ENCODE data around the gene PODXL2. TPM values are rescaled to one million over a fixed set of nuclear protein-coding genes. Genes with fewer than 3 reads are reported as not detected.
A peak's percentile ranks its signal among the peaks of the same experiment; 100 is the strongest.

The PODXL2 gene
- total RNA-seq, 2 donors from 2014 or later, result 12.1 to 19.0 TPM

DNA sequence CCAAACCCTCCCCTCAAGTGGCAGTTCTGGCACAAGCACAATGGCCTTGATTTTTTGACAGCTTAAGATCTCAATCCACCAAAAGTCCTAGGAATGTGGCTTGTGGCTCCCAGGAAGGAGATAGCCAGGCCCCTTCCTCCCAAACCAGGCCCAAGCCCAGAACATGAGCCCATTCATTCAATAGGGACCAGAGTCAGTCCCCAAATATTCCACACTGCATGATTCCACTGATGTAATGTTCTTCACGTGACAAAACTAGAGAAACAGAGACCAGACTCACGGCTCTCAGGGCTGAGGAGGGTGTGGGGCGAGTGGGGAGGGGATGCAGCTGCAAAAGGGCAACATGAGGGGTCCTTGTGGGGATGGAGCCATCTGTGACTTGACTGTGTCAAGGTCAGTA is 69.3 kb downstream of the PODXL2 start:
- Histone ChIP-seq H3K9me3 (no peaks in the 10 kb centered on the region), H3K36me3 (no peaks in the 10 kb centered on the region), H3K9ac (ENCODE audit: low read depth in 2 of 2, low read length in 2 of 2) (peak overlapping the region; percentile 28 to 42), H3K4me1 (peaks cover 7% of the 10 kb centered on the region), H3K4me3 (no peak overlapping the region), H3K27me3 (no peaks in the 10 kb centered on the region), H3K27ac (peak overlapping the region; percentile 70)
- no peak for DNase-seq
- intact Hi-C loops (cut with DNase I), result no loop called here
- TF ChIP-seq CTCF (IDR thresholded peaks at IDR 0.05), result no peak

DNA sequence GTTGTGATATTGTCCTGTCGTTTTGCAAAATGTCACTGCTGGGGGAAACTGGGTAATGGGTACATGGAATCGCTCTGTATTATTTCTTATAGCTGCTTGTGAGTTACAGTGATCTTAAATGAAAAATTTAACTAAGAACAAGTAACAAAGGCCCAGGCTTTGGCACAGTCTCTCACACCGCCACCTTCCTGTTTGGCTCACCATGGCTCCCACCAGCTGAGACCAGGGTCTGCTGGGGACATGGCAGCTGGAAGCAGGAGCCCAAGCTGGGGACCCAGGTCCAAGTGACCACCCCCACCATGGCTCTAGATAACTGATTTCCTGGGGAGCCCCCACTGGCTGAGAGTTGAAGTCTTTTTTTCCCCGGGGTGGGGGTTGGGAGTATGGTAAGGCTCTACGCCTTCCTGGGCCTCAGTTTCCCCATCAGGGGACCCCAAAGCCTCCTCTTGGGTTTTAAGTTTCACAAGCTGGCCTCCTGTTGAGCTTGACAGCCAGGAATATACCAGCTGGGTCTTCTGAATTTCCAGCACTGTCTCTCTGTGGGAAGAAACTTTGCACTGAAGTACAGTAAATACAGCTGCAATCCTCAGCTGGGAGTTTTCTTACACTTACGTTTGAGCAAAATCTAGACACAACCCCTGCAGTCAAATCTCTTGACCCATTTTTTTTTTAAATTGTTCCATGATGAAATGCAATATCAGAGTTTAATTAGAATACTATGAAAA is 69.9 kb downstream of the PODXL2 start:
- Histone ChIP-seq H3K4me1 (peaks cover 7% of the 10 kb centered on the region), H3K27ac (peak overlapping the region; percentile 70), H3K9me3 (no peaks in the 10 kb centered on the region), H3K27me3 (no peaks in the 10 kb centered on the region), H3K36me3 (no peaks in the 10 kb centered on the region), H3K4me3 (no peak overlapping the region), H3K9ac (ENCODE audit: low read depth in 2 of 2, low read length in 2 of 2) (peak overlapping the region in 1 of 2 donors; percentile 29)
- intact Hi-C loops (cut with DNase I), result no loop called here
- TF ChIP-seq CTCF (IDR thresholded peaks at IDR 0.05), result no peak
- DNase-seq, result no peak

DNA sequence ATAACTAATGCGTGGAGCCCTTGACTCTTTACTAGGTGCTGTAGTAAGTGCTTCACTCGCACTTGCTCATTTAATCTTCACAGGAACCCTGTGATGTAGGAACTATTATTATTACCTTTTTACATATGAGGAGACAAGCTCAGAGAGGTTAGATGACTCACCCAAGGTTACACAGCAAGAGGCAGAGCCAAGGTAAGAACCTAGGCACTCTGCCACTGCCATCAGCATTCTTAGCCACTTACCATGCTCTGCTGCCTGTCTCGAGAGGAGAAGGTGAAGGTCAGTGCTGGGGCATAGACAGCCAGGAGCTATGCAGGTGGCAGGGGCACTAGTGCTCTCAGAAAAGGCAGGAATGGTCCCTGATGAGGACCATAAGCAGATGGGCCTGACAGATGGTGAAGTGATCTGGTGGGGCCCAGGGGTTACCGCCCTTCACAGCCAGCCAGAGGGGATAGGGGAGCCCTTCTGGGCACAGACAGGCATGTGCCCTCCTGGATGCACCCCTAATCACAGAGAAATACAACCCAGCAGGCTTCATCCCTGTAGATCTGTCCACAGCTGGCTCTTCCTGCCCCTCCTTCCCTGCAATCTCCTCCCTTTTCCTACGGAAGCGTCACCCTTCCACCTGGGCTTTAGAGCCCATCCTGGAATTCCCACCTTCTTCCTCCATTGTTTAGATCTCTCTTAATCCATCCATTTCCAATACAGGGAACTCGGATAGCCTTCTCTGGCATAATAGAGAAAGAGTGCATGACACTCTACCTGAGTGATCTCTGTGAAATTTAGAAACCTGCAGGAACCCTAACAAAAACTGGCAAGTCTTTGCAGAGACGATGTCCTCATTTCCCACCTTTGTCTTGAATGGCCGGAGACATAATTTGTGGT is 70.7 kb downstream of the PODXL2 start:
- Histone ChIP-seq H3K9me3 (no peaks in the 10 kb centered on the region), H3K27me3 (no peaks in the 10 kb centered on the region), H3K9ac (ENCODE audit: low read depth in 2 of 2, low read length in 2 of 2) (no peak overlapping the region), H3K27ac (peak overlapping the region; percentile 70), H3K4me3 (no peak overlapping the region), H3K36me3 (no peaks in the 10 kb centered on the region), H3K4me1 (peaks cover 7% of the 10 kb centered on the region)
- DNase-seq, result no peak
- intact Hi-C loops (cut with DNase I), result no loop called here
- no peak for TF ChIP-seq CTCF (IDR thresholded peaks at IDR 0.05)

- TF ChIP-seq CTCF (IDR thresholded peaks at IDR 0.05), result no peak
- H3K4me1 ChIP-seq, result peaks cover 7% of the 10 kb centered on the region
- no peak overlapping the region for H3K9ac ChIP-seq (ENCODE audit: low read depth in 2 of 2, low read length in 2 of 2)
- DNase-seq, result no peak
- intact Hi-C loops (cut with DNase I), result no loop called here
- no peak overlapping the region for H3K4me3 ChIP-seq
- H3K27ac ChIP-seq, result no peak overlapping the region
- no peaks in the 10 kb centered on the region for H3K9me3 ChIP-seq
- H3K27me3 ChIP-seq, result no peaks in the 10 kb centered on the region
- H3K36me3 ChIP-seq, result no peaks in the 10 kb centered on the region
Observed at GRCh38 chr3:127700406-127700805, 71.4 kb downstream of the PODXL2 start.

DNA sequence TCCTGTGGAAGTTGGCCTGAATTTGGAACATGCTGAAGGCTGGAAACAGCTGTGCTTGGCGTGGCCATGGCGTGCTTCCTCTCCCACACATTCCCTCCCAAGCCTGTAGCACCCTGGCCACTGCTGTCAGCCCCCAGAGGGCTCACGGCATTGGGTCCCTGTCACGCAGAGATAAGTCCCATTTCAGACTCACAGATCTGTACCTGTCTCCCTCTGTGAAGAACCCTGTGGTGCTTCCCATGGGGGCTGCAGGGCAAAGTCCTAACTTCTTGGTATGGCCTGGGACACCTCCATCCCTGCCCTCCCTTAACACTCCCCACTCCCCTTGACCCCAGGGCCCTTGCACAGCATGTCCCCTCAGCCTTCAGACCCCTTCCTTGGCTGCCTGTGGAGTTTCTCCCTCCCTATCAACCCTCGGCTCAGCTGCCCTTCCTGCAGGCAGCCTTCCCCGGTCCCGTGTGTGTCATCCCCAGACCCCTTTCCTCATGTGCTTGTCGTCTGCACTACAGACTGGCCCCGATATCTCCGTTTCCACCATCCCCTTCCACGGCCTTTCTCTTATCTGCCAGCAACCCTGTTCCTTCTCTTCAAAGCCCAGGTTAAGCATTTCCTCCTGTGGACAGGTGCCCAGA is 72.4 kb downstream of the PODXL2 start:
- Histone ChIP-seq H3K9me3 (no peaks in the 10 kb centered on the region), H3K27me3 (no peaks in the 10 kb centered on the region), H3K27ac (peak overlapping the region; percentile 12), H3K36me3 (no peaks in the 10 kb centered on the region), H3K4me1 (peaks cover 7% of the 10 kb centered on the region), H3K9ac (ENCODE audit: low read depth in 2 of 2, low read length in 2 of 2) (no peak overlapping the region), H3K4me3 (no peak overlapping the region)
- TF ChIP-seq CTCF (IDR thresholded peaks at IDR 0.05), result no peak
- DNase-seq, result no peak
- intact Hi-C loops (cut with DNase I), result no loop called here
